ENCODE measurements around the gene COL9A2.

Gene COL9A2

DNA sequence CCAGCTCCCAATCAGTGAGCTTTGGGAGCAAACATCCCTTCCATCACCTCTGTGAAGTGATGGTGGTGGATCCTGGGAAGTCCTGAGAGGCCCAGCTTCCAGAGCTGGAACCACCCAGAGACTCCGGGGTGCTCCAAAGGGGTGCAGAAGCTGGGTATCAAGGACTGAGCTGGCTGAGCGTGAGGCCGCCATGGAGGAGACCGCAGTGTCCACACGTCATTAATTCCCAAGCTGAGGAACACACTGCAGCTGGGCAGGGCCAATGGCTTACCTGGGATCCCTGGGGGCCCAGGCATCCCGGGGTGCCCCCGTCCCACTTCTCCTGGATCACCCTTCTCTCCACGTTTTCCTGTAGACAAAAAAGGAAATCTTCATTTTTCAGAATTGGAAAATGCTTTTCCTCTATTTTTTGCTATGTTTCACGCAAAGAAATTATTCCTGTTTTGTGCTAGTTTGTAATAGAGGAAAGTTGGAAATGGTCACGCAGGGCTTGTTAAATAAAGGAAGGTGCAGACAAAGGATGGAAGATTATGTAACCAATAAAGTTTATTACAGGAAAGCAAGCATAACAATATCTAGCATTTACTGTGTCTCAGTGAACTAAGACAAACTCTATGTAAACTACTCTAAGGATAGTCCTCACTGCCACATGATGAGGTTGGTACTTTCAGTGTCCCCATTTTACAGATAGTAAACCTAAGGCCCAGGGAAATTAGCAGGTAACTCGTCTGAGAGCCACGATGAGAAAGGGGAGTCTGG, 15.4 kb downstream of the COL9A2 start:
- no peak overlapping the region for H3K4me3 ChIP-seq (ENCODE audit: low read depth, low read length)

DNA sequence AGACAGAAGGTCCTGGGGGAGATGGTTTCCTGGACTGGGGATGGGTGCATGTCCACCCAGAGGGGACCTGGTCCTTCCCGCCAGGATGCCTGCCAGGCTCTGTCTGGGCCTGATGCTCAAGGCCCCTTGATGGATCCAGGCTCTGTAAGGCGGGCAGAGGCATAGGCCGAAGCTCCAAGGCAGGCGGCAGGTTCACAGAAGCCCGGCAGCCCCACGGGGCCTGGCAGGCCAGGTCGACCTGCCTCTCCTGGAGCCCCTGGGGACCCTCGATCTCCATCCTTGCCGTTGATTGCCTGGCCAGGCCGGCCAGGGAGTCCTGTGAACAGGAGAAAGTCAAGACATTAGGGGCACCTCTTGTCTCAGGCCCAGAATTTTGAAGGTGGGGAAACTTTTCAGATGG, 16.0 kb downstream of the COL9A2 start:
- Histone ChIP-seq H3K4me1 (no peaks in the 10 kb centered on the region), H3K36me3 (no peaks in the 10 kb centered on the region), H3K4me3 (ENCODE audit: low read depth, low read length) (no peak overlapping the region), H3K27me3 (no peaks in the 10 kb centered on the region), H3K9me3 (no peaks in the 10 kb centered on the region)
- no peak for DNase-seq
- TF ChIP-seq, protein P1, sequence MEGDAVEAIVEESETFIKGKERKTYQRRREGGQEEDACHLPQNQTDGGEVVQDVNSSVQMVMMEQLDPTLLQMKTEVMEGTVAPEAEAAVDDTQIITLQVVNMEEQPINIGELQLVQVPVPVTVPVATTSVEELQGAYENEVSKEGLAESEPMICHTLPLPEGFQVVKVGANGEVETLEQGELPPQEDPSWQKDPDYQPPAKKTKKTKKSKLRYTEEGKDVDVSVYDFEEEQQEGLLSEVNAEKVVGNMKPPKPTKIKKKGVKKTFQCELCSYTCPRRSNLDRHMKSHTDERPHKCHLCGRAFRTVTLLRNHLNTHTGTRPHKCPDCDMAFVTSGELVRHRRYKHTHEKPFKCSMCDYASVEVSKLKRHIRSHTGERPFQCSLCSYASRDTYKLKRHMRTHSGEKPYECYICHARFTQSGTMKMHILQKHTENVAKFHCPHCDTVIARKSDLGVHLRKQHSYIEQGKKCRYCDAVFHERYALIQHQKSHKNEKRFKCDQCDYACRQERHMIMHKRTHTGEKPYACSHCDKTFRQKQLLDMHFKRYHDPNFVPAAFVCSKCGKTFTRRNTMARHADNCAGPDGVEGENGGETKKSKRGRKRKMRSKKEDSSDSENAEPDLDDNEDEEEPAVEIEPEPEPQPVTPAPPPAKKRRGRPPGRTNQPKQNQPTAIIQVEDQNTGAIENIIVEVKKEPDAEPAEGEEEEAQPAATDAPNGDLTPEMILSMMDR (IDR thresholded peaks at IDR 0.05; ENCODE audit: low read depth, low read length): no peak

More for the DNA sequence above, 15.4 kb downstream of the COL9A2 start:
- TF ChIP-seq, protein P1 (IDR thresholded peaks at IDR 0.05; ENCODE audit: low read depth, low read length): no peak
- H3K9me3 ChIP-seq: no peaks in the 10 kb centered on the region
- no peaks in the 10 kb centered on the region for H3K4me1 ChIP-seq
- no peaks in the 10 kb centered on the region for H3K27me3 ChIP-seq
- DNase-seq: no peak
- H3K36me3 ChIP-seq: no peaks in the 10 kb centered on the region

DNA sequence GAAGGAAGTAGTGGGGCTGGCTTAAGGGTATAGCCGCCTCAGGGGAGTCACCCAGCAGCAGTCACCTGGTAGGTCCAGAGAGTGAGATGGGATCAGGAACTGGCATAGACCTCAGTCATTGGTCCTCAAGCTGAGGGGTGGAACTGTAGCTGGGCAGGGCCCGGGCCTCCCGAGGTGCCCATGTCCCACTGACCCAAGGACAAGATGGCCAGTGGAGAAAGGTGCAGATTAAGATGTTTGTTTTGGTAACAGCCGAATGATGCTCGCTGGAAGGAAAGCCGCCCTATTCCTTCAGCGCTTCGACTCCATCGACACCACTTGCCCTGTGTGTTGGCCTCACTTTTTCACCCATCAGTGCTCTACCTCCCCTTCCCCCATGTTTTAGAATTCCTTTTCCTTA, 16.4 kb downstream of the COL9A2 start:
- TF ChIP-seq, protein P1 (IDR thresholded peaks at IDR 0.05; ENCODE audit: low read depth, low read length): no peak
- DNase-seq: no peak
- Histone ChIP-seq H3K36me3 (no peaks in the 10 kb centered on the region), H3K9me3 (no peaks in the 10 kb centered on the region), H3K4me3 (ENCODE audit: low read depth, low read length) (no peak overlapping the region), H3K4me1 (no peaks in the 10 kb centered on the region), H3K27me3 (no peaks in the 10 kb centered on the region)

DNA sequence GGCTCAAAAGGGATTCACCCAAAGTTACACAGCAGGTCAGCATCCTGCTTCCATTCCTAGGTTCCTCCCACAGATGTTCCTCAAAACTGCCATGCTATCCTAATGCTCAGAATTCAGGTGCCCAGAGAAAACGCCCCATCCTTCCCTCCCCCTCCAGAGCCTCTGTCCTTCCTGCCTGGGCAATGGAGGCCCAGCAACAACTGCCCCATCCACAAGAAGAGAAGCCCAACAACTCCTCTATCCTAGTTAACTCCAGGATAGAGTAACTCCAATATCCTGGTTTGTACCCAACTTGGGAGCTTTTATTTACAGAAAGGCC, 16.9 kb downstream of the COL9A2 start:
- no peak for DNase-seq
- TF ChIP-seq, protein P1 (IDR thresholded peaks at IDR 0.05; ENCODE audit: low read depth, low read length): no peak
- Histone ChIP-seq H3K36me3 (no peaks in the 10 kb centered on the region), H3K4me3 (ENCODE audit: low read depth, low read length) (no peak overlapping the region), H3K4me1 (no peaks in the 10 kb centered on the region), H3K9me3 (no peaks in the 10 kb centered on the region), H3K27me3 (no peaks in the 10 kb centered on the region)

DNA sequence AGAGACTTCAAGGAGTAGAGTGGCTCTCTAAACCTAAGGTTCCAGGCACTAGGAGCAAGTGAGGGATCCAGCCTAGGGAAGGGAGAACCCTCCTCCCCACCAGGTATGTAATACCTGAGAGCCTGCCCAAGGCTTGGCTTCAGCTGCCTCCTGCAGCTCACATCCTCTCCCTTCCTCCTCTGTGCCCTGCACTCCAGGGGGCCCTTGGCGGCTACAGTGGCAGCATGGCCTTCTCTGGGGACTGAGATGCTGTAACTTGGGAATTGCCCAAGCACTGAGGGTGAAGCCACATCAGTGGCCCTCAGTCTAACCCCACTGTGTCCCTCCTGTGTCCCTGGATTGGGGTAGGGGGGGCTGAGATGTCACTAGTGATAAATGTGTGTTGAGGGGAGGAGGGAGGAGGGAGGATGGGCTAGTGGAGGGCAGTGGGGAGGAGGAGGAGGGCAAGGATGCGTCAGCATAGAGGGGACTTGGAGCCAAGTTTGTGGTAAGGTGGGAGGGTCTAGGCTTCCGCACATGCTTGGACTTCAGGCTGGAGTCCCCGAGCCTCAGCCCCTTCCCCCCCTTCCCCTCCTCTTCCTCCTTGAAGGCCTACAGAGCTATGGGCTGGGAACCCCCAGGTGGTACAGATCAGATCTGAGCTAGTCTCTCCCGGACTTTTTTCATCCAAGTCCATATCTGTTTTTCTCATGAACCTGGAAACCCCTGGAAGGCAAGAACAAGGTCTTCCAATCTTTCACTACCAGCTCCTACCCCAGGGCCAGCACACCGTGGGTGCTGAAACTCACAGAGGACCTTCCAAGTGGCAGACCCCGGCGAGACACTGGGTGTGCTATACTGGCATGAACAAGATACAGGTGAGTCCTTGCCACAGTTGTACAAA, 17.5 kb downstream of the COL9A2 start:
- Histone ChIP-seq H3K9me3 (no peaks in the 10 kb centered on the region), H3K4me1 (no peaks in the 10 kb centered on the region), H3K36me3 (no peaks in the 10 kb centered on the region), H3K27me3 (no peaks in the 10 kb centered on the region), H3K4me3 (ENCODE audit: low read depth, low read length) (no peak overlapping the region)
- TF ChIP-seq, protein P1 (IDR thresholded peaks at IDR 0.05; ENCODE audit: low read depth, low read length): no peak
- no peak for DNase-seq

DNA sequence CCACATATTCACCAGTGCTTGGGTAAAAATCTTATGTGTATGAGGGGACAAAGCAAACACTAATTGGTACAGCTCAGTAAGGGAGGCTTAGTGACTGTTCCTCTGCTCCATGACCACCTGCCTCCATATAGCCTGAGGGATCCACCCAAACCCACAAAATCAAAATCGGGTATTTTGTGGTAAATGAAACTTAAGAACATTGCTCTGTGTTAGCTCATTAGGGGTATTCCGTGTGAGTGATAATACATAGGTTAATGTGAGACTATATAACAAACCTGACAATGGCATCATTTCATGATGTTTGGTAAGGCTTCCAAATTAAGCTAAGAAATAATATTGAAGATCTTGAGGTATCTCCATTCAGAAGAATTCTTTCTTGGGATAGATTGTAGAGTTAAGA, 25.8 kb downstream of the COL9A2 start:
- no peaks in the 10 kb centered on the region for H3K9me3 ChIP-seq
- H3K4me3 ChIP-seq (ENCODE audit: low read depth, low read length): no peak overlapping the region
- DNase-seq: no peak
- TF ChIP-seq, protein P1 (IDR thresholded peaks at IDR 0.05; ENCODE audit: low read depth, low read length): no peak
- H3K4me1 ChIP-seq: no peaks in the 10 kb centered on the region
- H3K36me3 ChIP-seq: peaks cover 5% of the 10 kb centered on the region; the same call in 1 of the 2 replicates
- H3K27me3 ChIP-seq: no peaks in the 10 kb centered on the region

Data from BE2C (cell line).